Fibroblast of skin of right biceps (primary cell): ENCODE measurements around the gene TMC3.

Experiments
- DNase-seq: peaks from one replicate; pipeline ENCODE4 v3.0.0-alpha.2; 2013

The TMC3 gene

GRCh38 chr15:81317642-81318017 lies 56.4 kb downstream of the TMC3 start:
- no peak for DNase-seq

DNA sequence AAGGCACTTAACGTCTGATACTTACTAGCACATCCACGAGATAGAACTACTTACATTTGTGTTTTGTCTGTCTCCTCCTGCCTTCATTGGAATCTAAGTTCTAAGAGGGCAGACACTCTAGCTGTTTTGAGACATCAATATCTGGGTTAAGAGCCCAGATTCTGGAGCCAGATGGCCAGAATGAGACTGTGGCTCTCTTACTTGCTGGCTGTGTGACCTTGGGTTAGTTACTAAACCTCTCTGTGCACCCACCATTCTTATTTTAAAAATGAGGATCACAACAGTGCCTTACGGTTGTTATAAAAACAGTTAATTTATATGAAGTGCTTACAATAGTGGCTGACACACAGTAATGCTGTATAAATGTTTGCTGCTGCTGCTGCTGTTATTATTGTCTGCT lies 57.7 kb downstream of the TMC3 start:
- DNase-seq, result no peak

DNA sequence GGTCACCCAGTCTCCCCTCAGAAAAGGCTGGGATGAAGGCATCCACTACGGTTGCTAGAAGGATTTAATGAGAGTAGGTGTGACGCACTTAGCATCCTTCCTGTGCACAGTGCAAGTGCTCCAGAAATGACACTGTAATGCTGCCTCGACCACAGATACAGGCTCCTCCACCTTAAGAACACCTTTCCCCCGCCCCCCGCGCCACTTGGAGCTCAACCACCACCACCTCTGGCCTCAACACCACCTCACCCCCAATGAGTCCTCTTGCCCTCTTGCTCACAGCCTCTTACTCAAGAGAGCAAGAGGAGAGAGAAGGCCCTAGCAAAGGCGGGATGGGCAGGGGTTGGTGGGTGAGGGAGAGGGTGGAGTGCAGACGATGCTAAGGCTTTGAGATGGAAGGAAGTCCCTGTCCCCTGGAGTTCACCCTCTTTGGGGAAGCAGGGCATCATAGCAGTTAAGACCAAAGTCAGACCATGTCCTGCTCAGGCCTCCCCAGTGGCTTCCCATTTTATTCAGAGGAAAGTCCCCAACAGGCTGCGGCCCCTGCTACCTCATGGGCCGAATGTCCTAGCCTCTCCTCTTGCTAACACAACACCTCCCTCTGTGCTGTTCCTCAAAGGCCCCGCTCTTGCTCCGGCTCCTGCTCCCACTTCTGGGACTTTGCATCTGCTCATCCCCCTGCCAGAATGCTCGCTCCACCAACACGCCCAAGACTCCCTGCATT lies 58.4 kb downstream of the TMC3 start:
- no peak for DNase-seq

GRCh38 chr15:81314378-81314777 lies 59.6 kb downstream of the TMC3 start:
- DNase-seq, result no peak

- no peak for DNase-seq
These were observed 60.3 kb downstream of the TMC3 start for GRCh38 chr15:81313686-81314085.

DNA sequence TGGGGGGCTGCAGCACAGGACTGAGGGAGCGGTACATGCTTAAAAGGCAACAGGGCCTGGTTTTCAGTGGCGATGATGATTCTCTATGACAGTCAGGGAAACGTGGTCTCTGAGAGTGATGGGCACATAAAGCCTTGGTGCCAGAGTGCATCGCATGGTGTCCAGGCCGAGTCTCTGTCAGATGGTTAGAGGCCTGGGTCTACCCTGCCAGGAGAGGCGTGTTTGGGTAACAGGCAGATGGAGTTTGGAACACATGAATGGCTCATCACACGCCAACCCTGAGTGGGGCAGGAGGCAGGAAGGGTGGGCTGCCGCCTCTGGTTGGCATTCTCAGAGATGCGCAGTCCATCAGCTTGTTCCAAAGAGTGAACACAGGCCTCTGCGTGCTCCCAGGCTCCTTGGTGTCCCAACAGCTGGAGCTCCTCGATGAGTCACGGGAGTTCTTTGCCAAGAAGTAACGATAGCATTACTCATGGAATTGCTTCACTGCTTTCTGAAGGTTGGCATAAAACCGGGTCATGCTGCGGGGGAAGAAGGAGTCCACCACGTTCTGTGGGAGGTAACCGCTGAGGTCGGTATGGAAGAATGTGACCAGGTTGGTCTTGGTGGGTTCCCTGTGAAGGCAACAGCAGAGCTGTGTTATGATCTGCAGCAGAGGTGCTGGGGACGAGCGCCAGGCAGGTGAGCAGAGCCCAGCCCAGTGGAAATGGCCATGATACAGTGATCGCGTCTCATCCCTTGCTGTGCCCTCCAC lies 61.0 kb downstream of the TMC3 start:
- peak; percentile 97 for DNase-seq

DNA sequence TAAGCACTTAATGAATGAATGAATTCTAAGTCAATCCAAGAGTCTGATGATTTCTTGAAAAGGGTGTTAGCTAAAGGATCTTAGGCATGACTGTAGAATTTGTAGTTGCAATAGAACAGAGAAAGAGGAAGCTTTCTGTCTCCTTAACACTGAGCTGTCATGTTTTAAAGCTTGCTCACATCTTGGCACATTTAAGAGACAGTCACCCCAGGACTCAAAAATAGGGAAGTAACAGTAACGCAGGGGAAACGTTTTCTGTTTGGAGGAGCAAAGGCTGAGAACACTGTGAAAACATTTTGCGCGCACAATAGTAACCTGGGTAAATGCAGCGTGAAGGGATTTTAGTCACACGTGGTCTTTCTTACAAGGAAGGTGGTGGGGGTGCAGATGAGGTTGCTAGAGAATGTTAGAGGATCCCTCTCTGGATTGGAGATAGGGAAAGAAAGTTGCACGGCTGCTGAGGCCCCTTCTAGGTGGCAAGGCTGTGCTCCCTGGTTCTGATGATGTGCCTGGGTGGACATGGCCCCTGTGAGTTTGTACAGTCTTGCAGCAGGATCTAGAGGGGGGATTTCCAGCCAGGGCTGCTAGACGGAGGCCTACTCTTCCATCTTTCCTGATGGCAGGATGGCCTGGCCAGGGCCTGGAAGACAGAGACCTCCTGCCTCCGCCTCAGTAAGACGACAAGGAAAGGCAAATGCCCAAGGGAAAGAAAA lies 62.1 kb downstream of the TMC3 start:
- DNase-seq, result peak; percentile 26

- DNase-seq, result no peak
These were observed 63.5 kb downstream of the TMC3 start for GRCh38 chr15:81310480-81310879.

DNA sequence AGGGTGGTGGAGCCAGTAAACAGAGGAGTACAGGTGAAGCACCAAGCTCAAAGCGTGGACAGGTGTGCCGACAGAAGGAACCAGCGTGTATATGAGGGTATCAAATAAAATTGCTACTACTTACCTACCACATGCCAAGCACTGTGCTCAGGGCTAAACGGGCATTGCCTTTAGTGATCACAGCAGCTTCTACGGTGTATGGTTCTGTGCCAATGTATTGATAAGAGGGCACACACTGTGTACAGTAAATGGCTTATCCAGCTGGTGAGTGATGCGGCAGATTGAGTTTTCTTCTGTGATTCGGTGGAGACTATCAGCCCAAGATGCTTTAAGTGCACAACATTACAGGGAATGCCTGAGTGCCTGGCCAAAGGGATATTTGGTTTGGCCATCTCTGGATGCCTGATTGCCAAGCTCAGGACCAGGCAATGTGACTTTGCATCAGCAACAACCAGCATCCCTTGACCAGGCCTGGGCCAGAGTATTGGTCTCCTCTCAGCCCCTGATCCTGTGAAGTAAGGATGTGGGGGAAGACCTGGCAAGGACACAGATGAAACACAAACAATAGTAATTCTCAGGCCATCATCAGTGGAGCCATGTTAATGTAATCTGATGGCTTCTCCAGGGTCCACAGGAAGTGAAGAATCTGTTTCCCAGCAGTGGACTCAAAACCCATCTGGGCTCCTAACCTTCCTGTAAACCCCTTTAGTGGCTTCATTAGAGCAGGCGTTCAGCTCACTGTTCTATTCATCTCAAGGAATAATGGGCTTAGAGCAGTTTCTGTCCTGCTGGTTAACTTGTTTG lies 64.2 kb downstream of the TMC3 start:
- no peak for DNase-seq

GRCh38 chr15:81308260-81308659 lies 65.8 kb downstream of the TMC3 start:
- DNase-seq, result no peak

DNA sequence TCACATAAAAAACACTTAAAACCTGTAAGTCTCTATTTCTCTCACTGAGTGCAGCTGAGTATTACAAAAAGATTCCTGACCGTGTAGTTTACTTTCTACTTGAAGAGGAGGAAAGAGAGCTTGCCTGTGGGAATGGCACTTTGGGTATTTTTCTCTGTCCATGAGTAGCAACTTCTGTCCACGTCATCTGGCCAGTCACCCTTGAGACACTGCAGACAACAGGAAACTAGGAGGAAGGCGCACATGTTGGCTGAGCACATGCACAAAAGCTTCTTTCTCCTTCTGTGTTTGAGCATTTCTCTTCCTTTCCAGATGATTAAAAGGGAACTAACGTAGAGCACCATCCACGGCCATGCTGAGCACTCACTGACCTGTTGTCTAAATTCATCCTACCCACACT lies 69.8 kb downstream of the TMC3 start:
- DNase-seq, result peak; percentile 52

- DNase-seq, result peak; percentile 17
These were observed 70.5 kb downstream of the TMC3 start for GRCh38 chr15:81303244-81304225.

DNA sequence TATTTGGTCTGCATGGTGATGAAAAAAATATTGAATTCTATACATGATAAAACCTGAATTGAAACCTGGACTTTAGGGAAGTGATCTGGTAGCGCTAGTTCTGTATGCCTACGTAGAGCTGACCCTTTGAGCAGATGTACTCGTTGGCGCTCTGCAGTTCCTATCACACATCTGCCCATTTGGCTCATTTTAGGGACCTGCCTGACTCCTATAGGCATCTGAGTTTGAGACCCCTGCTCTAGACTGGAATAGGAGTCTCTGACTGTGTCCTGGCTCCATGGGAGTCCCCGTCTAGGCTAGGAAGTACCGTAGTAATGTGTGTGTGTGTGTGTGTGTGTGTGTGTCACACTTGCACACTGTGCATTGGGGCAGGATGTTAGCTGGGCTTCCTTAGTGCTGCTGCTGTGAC lies 71.3 kb downstream of the TMC3 start:
- DNase-seq, result no peak

DNA sequence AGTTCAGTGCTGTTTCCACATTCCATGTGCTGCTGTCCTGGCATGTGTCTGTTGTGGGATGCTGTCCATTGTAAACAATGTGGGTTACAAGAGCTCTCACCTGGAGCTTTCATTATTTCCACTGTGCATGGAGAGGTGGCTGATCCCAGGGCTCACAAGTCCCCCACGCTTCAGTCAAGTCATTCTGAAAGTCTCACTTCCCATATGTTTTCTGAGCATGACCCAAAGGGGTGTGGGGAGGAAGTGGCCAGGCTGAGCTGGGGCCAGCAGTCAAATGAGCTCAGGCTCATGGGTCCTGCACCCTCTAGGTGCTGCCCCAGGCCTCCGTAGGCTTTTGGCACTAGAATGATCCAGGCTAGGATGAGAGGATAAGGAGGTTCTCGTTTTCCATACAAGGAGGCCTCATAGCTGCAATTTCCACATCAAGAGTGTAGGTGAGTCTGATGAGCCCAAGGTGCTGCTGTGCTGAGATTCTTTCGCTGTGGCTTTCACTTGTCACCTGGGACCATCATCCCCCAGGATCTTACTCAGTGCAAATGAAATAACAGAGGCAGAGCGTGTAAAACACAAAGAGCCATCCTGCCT lies 72.1 kb downstream of the TMC3 start:
- no peak for DNase-seq

DNA sequence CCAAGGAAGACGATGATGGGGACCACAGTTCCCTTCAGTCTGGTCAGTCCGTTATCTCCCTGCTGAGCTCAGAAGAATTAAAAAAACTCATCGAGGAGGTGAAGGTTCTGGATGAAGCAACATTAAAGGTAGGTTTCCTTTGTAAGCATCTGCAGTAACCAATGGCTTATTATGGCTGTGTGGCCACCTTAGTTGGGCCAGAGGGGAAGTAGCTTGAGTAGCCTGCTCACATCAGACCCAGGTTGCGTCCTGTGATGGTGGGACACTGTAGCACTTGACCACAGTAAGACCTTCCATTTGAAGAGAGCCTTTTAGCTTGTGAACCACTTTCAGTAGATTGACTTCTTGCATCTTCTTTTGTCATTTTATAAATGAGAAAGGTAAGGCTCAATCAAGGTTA lies 72.6 kb downstream of the TMC3 start:
- DNase-seq, result no peak

GRCh38 chr15:81299630-81300273 lies 74.3 kb downstream of the TMC3 start:
- no peak for DNase-seq

GRCh38 chr15:81299156-81299555 lies 74.9 kb downstream of the TMC3 start:
- no peak for DNase-seq

GRCh38 chr15:81298611-81299010 lies 75.4 kb downstream of the TMC3 start:
- DNase-seq, result no peak

GRCh38 chr15:81297603-81298575 lies 76.1 kb downstream of the TMC3 start:
- DNase-seq, result no peak

- peak; percentile 42 for DNase-seq
These were observed 76.9 kb downstream of the TMC3 start for GRCh38 chr15:81297147-81297572.
